ENCODE data around the gene WDR26. TPM values are rescaled to one million over a fixed set of nuclear protein-coding genes. Genes with fewer than 3 reads are reported as not detected.
A peak's percentile ranks its signal among the peaks of the same experiment; 100 is the strongest.
"Not testable (repeated sequence)": the region's sequence is repeated elsewhere in the genome, so short reads cannot be mapped to it uniquely, and the experiment has no call there.

Gene WDR26
- polyA plus RNA-seq, 1 experiment, result 17.3 TPM

DNA sequence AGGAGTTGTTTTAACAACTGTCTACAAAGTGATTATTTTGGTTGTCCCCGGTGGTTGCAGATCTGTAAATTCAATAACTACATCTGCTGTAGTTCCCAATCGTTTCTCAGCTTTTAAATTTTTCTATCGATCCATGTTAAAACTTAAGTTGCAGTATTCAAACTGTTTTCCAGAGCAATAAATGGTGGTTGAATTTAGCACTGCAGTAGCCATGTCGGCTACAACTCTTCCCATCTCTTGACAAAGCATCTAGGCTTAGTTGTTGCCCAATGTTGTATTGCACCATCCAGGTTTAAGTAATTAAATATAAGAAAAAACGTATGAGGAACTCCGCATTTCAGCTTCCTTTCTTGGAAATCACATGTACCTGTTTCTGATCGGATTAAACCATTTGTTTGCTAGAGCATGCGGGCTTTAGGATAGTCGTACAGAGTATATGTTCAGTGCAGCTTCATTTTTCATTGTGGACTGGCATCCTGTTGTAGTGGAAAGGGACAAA lies 76.9 kb downstream of the WDR26 start:
- Histone ChIP-seq H3K4me3 (ENCODE audit: low read depth, low read length) (peak overlapping the region; percentile 73), H3K27me3 (ENCODE audit: control insufficient read depth, insufficient read depth, low read length) (no peaks in the 10 kb centered on the region), H3K36me3 (ENCODE audit: control insufficient read depth, insufficient read depth, low read length) (no peaks in the 10 kb centered on the region)
- TF ChIP-seq CTCF (IDR thresholded peaks at IDR 0.05; ENCODE audit: insufficient read depth, low read depth, low read length), result no peak
- ChIA-PET POLR2A (interaction anchor here (0.6 kb wide), 1 partner anchor 516 kb away, joined by 3 read pairs; no protein-coding TSS in a partner anchor), CTCF (interaction anchor here (0.9 to 1.3 kb wide), 2 partner anchors 11 to 100 kb away, joined by 3 to 4 read pairs; no protein-coding TSS in a partner anchor)
- DNase-seq (ENCODE audit: low read depth), result no peak

GRCh38 chr1:224356685-224357625 lies 77.6 kb downstream of the WDR26 start, which contains the start of gene CNIH4:
Gene CNIH4 (plus strand): TSS chr1:224356879. CDS start chr1:224356925, 46 bp downstream.
- DNase-seq (ENCODE audit: low read depth), result peak; percentile 78
- H3K4me3 ChIP-seq (ENCODE audit: low read depth, low read length), result peak within 1 kb of the TSS; percentile 73

GRCh38 chr1:224353975-224354925 lies 80.3 kb downstream of the WDR26 start:
- no peaks in the 10 kb centered on the region for H3K27me3 ChIP-seq (ENCODE audit: control insufficient read depth, insufficient read depth, low read length)
- no peak for DNase-seq (ENCODE audit: low read depth)
- TF ChIP-seq CTCF (IDR thresholded peaks at IDR 0.05; ENCODE audit: insufficient read depth, low read depth, low read length), result no peak
- CTCF ChIA-PET, result interaction anchor here (1.0 to 1.1 kb wide), 2 partner anchors 10 to 16 kb away, joined by 3 read pairs; no protein-coding TSS in a partner anchor
- H3K36me3 ChIP-seq (ENCODE audit: control insufficient read depth, insufficient read depth, low read length), result no peaks in the 10 kb centered on the region
- POLR2A ChIA-PET, result no interaction called here
- no peak overlapping the region for H3K4me3 ChIP-seq (ENCODE audit: low read depth, low read length)

More at GRCh38 chr1:224356685-224357625, 77.6 kb downstream of the WDR26 start, which contains the start of gene CNIH4:
- POLR2A ChIA-PET, result interaction anchor here (0.6 kb wide), 1 partner anchor 515 kb away, joined by 3 read pairs; no protein-coding TSS in a partner anchor
- H3K36me3 ChIP-seq (ENCODE audit: control insufficient read depth, insufficient read depth, low read length), result no peaks in the 10 kb centered on the region
- CTCF ChIA-PET, result interaction anchor here (1.3 kb wide), 1 partner anchor 11 kb away, joined by 3 read pairs; no protein-coding TSS in a partner anchor
- no peaks in the 10 kb centered on the region for H3K27me3 ChIP-seq (ENCODE audit: control insufficient read depth, insufficient read depth, low read length)
- no peak for TF ChIP-seq CTCF (IDR thresholded peaks at IDR 0.05; ENCODE audit: insufficient read depth, low read depth, low read length)

DNA sequence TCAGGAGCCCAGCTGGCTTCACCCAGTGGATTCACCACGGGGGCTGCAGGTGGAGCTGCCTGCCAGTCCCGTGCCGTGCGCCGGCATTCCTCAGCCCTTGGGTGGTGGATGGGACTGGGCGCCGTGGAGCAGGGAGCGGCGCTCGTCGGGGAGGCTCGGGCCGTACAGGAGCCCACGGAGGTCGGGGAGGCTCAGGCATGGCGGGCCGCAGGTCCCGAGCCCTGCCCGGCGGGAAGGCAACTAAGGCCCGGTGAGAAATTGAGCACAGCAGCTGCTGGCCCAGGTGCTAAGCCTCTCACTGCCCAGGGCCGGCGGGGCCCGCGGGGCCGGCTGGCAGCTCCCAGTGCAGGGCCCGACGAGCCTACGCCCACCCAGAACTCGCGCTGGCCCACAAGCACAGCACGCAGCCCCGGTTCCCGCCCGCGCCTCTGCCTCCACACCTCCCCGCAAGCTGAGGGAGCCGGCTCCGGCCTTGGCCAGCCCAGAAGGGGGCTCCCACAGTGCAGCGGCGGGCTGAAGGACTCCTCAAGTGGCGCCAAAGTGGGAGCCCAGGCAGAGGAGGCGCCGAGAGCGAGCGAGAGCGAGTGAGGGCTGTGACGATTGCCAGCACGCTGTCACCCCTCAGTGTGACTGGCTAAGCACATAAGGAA lies 82.0 kb downstream of the WDR26 start:
- CTCF ChIA-PET; H3K36me3 ChIP-seq (ENCODE audit: control insufficient read depth, insufficient read depth, low read length): not testable (repeated sequence)

GRCh38 chr1:224349716-224350115 lies 84.9 kb downstream of the WDR26 start:
- POLR2A ChIA-PET; H3K36me3 ChIP-seq (ENCODE audit: control insufficient read depth, insufficient read depth, low read length); CTCF ChIA-PET; DNase-seq (ENCODE audit: low read depth); H3K27me3 ChIP-seq (ENCODE audit: control insufficient read depth, insufficient read depth, low read length); H3K4me3 ChIP-seq (ENCODE audit: low read depth, low read length): not testable (repeated sequence)

More for the DNA sequence above, 82.0 kb downstream of the WDR26 start:
- H3K4me3 ChIP-seq (ENCODE audit: low read depth, low read length); H3K27me3 ChIP-seq (ENCODE audit: control insufficient read depth, insufficient read depth, low read length); DNase-seq (ENCODE audit: low read depth); POLR2A ChIA-PET: not testable (repeated sequence)

Data from BJ (cell line).